Measurements from ENCODE around the gene GRIN2D.

GRCh38 chr19:48359123-48359522 lies 34.3 kb upstream of the GRIN2D start:
- TF ChIP-seq POLR2A (IDR thresholded peaks at IDR 0.05) (no peak), CTCF (IDR thresholded peaks at IDR 0.05) (no peak), POLR2AphosphoS5 (IDR thresholded peaks at IDR 0.05; ENCODE audit: insufficient read depth in 1 of 2, low read depth in 1 of 2) (no peak)

Measured in vagina (tissue), 2 donors.